Measurements from ENCODE around the gene TMEM62.

DNA sequence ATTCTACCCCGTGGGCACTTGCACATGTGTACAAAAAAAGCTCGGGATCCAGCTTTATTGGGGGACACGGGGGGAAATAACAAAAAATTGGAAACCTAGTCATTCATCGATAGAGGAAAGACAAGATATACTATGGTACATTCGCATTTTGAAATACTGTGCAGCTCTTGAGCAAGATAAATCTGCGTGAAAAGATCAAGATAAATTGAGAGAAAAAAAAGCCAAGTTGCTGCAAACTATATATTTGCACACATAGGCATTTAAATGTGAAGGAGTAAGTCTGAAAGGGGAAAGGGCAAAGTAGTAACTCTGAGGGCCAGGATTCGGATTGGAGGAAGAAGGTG, 26.9 kb upstream of the TMEM62 start:
- TF ChIP-seq, protein P1, sequence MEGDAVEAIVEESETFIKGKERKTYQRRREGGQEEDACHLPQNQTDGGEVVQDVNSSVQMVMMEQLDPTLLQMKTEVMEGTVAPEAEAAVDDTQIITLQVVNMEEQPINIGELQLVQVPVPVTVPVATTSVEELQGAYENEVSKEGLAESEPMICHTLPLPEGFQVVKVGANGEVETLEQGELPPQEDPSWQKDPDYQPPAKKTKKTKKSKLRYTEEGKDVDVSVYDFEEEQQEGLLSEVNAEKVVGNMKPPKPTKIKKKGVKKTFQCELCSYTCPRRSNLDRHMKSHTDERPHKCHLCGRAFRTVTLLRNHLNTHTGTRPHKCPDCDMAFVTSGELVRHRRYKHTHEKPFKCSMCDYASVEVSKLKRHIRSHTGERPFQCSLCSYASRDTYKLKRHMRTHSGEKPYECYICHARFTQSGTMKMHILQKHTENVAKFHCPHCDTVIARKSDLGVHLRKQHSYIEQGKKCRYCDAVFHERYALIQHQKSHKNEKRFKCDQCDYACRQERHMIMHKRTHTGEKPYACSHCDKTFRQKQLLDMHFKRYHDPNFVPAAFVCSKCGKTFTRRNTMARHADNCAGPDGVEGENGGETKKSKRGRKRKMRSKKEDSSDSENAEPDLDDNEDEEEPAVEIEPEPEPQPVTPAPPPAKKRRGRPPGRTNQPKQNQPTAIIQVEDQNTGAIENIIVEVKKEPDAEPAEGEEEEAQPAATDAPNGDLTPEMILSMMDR (IDR thresholded peaks at IDR 0.05), result no peak
- no peak for TF ChIP-seq EZH2 (IDR thresholded peaks at IDR 0.05; ENCODE audit: borderline replicate concordance, insufficient read depth, low read depth, low read length, poor library complexity, severe bottlenecking)

Data from B cell (primary cell).